H1 (cell line): Measurements from ENCODE around the gene KCTD2. TPM values are rescaled to one million over a fixed set of nuclear protein-coding genes. Genes with fewer than 3 reads are reported as not detected.

Experiments used
- GTF2F1 ChIP-seq: IDR thresholded peaks from 2 replicates; pipeline ENCODE4 v1.6.1; 2012; ENCODE audit warnings: low read depth, low read length, improper control_type of control experiment, borderline replicate concordance
- polyA plus RNA-seq, 7 experiments: library from polyadenylated mRNA; depleted of rRNA in 3 of 7; stranded (reverse) in 5 of 7; unstranded in 2 of 7; fragments of >200 nt in 5 of 7; fragments of 200-250 nt in 2 of 7; gene quantifications; 1 replicate in 5 of 7; 2 replicates in 1 of 7; 4 replicates in 1 of 7; pipeline versions ENCODE4 v1.2.1 to v1.2.3, GENCODE V29; 2011 to 2013; ENCODE audit warnings: missing spikeins in 2 of 7, mixed read lengths in 2 of 7
- total RNA-seq: library from RNA; stranded (reverse); fragmentation: NEBNext Ultra II Directional; extraction: Animal tissue kit (Norgen Biotek cat#: 25700); gene quantifications from 2 replicates; pipeline ENCODE4 v1.2.1, GENCODE V29; 2021
- TF ChIP-seq, protein P1 (sequence below): fragments of 300-600 bp; sonication (generic); IDR thresholded peaks from 2 replicates; pipeline ENCODE4 v1.7.1; 2012; ENCODE audit warnings: low read length, moderate library complexity, mild to moderate bottlenecking, inconsistent platforms; ENCODE audit not compliant: insufficient replicate concordance

KCTD2 gene
- total and polyA plus RNA-seq, 2 of the 8 experiments (the other 6 are each of a cell fraction or from before 2014, with no cell fraction given): 33.7 to 36.8 TPM

DNA sequence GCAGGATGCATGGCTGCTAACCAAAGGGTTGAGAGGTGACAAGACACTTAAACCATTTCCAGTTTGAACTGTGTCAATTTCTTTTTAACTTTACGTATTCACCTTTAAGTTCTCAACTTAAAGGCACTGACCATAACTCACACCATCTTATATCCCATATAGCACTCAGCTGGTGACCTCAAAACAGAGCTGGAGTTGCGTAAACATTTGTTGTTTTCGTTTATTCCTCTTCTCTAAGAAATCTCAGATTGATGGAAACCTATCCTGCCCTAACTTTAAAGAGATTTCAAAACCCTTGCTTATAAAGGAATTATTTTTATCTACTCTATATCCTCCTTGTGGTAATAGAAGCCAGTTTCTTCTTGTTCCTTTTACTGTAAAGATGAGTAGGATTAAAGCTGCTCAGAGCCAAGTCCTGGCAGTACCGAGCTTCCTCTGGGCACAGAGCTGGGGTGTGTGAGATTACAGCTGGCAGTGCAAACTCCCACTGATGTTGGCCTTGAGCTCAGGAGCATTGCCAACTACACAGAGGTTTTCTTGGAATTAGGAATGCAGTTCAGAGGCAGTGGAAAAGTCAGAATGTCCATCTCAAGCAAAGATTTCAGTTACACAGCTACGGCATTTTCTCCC, 1.3 kb downstream of the KCTD2 start (continued):
- TF ChIP-seq, protein P1, sequence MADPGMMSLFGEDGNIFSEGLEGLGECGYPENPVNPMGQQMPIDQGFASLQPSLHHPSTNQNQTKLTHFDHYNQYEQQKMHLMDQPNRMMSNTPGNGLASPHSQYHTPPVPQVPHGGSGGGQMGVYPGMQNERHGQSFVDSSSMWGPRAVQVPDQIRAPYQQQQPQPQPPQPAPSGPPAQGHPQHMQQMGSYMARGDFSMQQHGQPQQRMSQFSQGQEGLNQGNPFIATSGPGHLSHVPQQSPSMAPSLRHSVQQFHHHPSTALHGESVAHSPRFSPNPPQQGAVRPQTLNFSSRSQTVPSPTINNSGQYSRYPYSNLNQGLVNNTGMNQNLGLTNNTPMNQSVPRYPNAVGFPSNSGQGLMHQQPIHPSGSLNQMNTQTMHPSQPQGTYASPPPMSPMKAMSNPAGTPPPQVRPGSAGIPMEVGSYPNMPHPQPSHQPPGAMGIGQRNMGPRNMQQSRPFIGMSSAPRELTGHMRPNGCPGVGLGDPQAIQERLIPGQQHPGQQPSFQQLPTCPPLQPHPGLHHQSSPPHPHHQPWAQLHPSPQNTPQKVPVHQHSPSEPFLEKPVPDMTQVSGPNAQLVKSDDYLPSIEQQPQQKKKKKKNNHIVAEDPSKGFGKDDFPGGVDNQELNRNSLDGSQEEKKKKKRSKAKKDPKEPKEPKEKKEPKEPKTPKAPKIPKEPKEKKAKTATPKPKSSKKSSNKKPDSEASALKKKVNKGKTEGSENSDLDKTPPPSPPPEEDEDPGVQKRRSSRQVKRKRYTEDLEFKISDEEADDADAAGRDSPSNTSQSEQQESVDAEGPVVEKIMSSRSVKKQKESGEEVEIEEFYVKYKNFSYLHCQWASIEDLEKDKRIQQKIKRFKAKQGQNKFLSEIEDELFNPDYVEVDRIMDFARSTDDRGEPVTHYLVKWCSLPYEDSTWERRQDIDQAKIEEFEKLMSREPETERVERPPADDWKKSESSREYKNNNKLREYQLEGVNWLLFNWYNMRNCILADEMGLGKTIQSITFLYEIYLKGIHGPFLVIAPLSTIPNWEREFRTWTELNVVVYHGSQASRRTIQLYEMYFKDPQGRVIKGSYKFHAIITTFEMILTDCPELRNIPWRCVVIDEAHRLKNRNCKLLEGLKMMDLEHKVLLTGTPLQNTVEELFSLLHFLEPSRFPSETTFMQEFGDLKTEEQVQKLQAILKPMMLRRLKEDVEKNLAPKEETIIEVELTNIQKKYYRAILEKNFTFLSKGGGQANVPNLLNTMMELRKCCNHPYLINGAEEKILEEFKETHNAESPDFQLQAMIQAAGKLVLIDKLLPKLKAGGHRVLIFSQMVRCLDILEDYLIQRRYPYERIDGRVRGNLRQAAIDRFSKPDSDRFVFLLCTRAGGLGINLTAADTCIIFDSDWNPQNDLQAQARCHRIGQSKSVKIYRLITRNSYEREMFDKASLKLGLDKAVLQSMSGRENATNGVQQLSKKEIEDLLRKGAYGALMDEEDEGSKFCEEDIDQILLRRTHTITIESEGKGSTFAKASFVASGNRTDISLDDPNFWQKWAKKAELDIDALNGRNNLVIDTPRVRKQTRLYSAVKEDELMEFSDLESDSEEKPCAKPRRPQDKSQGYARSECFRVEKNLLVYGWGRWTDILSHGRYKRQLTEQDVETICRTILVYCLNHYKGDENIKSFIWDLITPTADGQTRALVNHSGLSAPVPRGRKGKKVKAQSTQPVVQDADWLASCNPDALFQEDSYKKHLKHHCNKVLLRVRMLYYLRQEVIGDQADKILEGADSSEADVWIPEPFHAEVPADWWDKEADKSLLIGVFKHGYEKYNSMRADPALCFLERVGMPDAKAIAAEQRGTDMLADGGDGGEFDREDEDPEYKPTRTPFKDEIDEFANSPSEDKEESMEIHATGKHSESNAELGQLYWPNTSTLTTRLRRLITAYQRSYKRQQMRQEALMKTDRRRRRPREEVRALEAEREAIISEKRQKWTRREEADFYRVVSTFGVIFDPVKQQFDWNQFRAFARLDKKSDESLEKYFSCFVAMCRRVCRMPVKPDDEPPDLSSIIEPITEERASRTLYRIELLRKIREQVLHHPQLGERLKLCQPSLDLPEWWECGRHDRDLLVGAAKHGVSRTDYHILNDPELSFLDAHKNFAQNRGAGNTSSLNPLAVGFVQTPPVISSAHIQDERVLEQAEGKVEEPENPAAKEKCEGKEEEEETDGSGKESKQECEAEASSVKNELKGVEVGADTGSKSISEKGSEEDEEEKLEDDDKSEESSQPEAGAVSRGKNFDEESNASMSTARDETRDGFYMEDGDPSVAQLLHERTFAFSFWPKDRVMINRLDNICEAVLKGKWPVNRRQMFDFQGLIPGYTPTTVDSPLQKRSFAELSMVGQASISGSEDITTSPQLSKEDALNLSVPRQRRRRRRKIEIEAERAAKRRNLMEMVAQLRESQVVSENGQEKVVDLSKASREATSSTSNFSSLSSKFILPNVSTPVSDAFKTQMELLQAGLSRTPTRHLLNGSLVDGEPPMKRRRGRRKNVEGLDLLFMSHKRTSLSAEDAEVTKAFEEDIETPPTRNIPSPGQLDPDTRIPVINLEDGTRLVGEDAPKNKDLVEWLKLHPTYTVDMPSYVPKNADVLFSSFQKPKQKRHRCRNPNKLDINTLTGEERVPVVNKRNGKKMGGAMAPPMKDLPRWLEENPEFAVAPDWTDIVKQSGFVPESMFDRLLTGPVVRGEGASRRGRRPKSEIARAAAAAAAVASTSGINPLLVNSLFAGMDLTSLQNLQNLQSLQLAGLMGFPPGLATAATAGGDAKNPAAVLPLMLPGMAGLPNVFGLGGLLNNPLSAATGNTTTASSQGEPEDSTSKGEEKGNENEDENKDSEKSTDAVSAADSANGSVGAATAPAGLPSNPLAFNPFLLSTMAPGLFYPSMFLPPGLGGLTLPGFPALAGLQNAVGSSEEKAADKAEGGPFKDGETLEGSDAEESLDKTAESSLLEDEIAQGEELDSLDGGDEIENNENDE: no peak
- no peak for TF ChIP-seq GTF2F1
